Frontal cortex (tissue), 4 donors: Measurements from ENCODE around the gene DAB2IP. TPM values are rescaled to one million over a fixed set of nuclear protein-coding genes. Genes with fewer than 3 reads are reported as not detected.

Source experiments
- DNase-seq, 2 donors: peaks; one replicate each; pipeline ENCODE4 v3.0.0; 2012; ENCODE audit warnings: low spot score in 2 of 2
- FAIRE-seq: peaks from 2 replicates; lab custom pipeline; 2012; peaks lifted over from hg19 to GRCh38; lab: Jason Lieb, UNC
- total RNA-seq: library from RNA; depleted of rRNA; stranded (reverse); fragments of >200 nt; gene quantifications from one replicate; pipeline ENCODE4 v1.2.3, GENCODE V29; 2014
- donor health status: control.
- donor health status: control.
- donor health status: control.

DAB2IP gene
- total RNA-seq, 1 donor from 2014 or later = 12.6 TPM

GRCh38 chr9:121679901-121680635, 28.6 kb downstream of the DAB2IP start:
- DNase-seq = no peak
- no peak for FAIRE-seq

- FAIRE-seq = no peak
- DNase-seq = no peak
Observed at GRCh38 chr9:121681404-121681803, 30.0 kb downstream of the DAB2IP start.

- DNase-seq (no peak), FAIRE-seq (no peak)
Observed at GRCh38 chr9:121682201-121682600, 30.8 kb downstream of the DAB2IP start.

- DNase-seq = no peak
- FAIRE-seq = no peak
Observed at GRCh38 chr9:121682926-121683515, 31.6 kb downstream of the DAB2IP start.

GRCh38 chr9:121683652-121684051, 32.2 kb downstream of the DAB2IP start:
- FAIRE-seq (no peak), DNase-seq (no peak)

GRCh38 chr9:121684381-121685145, 33.1 kb downstream of the DAB2IP start:
- no peak for FAIRE-seq

GRCh38 chr9:121685146-121685794, 33.8 kb downstream of the DAB2IP start:
- DNase-seq (no peak), FAIRE-seq (no peak)

More at GRCh38 chr9:121684381-121685145, 33.1 kb downstream of the DAB2IP start:
- DNase-seq = no peak

GRCh38 chr9:121685795-121686377, 34.5 kb downstream of the DAB2IP start:
- DNase-seq (no peak), FAIRE-seq (no peak)

GRCh38 chr9:121686930-121687541, 35.6 kb downstream of the DAB2IP start:
- FAIRE-seq = no peak
- DNase-seq = peak; percentile 59 to 81

GRCh38 chr9:121688146-121688680, 36.8 kb downstream of the DAB2IP start:
- DNase-seq (no peak), FAIRE-seq (no peak)

- DNase-seq = no peak
- no peak for FAIRE-seq
Observed at GRCh38 chr9:121688681-121689080, 37.2 kb downstream of the DAB2IP start.

- no peak for DNase-seq
- no peak for FAIRE-seq
Observed at GRCh38 chr9:121689461-121690157, 38.2 kb downstream of the DAB2IP start.

- DNase-seq (no peak), FAIRE-seq (no peak)
Observed at GRCh38 chr9:121690316-121690715, 38.9 kb downstream of the DAB2IP start.

GRCh38 chr9:121690766-121691165, 39.3 kb downstream of the DAB2IP start:
- FAIRE-seq (no peak), DNase-seq (no peak)

- FAIRE-seq = no peak
- DNase-seq = no peak
Observed at GRCh38 chr9:121691890-121692289, 40.5 kb downstream of the DAB2IP start.

GRCh38 chr9:121692606-121693387, 41.4 kb downstream of the DAB2IP start:
- FAIRE-seq (no peak), DNase-seq (no peak)

- DNase-seq = no peak
- no peak for FAIRE-seq
Observed at GRCh38 chr9:121693388-121693670, 41.9 kb downstream of the DAB2IP start.

- no peak for FAIRE-seq
- no peak for DNase-seq
Observed at GRCh38 chr9:121694001-121694400, 42.6 kb downstream of the DAB2IP start.
